ENCODE measurements around the gene SDR42E1.

DNA sequence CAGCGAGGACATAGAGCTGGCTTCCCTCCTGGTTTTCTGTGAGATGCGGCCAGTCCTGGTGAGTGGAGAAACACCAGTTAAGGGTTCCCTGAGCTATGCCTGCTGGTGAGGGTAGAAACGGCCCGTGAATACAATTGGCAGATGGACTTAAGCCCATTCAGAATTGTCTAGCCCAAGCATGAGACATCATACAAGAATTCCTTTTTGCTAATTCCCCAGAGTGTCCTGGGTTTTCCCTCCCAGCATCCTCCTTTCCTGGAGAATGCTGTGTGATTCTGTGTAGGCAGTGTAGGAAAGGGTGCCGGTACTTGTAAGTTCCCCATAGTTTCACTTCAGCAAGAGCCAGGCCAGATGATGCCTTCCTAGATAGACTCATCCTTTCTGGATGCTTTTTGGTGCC, 65.1 kb downstream of the SDR42E1 start:
- TF ChIP-seq, protein P1, sequence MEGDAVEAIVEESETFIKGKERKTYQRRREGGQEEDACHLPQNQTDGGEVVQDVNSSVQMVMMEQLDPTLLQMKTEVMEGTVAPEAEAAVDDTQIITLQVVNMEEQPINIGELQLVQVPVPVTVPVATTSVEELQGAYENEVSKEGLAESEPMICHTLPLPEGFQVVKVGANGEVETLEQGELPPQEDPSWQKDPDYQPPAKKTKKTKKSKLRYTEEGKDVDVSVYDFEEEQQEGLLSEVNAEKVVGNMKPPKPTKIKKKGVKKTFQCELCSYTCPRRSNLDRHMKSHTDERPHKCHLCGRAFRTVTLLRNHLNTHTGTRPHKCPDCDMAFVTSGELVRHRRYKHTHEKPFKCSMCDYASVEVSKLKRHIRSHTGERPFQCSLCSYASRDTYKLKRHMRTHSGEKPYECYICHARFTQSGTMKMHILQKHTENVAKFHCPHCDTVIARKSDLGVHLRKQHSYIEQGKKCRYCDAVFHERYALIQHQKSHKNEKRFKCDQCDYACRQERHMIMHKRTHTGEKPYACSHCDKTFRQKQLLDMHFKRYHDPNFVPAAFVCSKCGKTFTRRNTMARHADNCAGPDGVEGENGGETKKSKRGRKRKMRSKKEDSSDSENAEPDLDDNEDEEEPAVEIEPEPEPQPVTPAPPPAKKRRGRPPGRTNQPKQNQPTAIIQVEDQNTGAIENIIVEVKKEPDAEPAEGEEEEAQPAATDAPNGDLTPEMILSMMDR (IDR thresholded peaks at IDR 0.05), result no peak
- TF ChIP-seq EP300 (IDR thresholded peaks at IDR 0.05) (no peak), POLR2A (IDR thresholded peaks at IDR 0.05) (no peak)
